ENCODE data around the gene BLOC1S2.
A peak's percentile ranks its signal among the peaks of the same experiment; 100 is the strongest.

- TF ChIP-seq CTCF (IDR thresholded peaks at IDR 0.05) (no peak), POLR2A (IDR thresholded peaks at IDR 0.05) (peak in 1 of 4 donors; percentile 22), POLR2AphosphoS5 (IDR thresholded peaks at IDR 0.05) (no peak), EP300 (IDR thresholded peaks at IDR 0.05) (no peak)
These were observed 4.9 kb upstream of the BLOC1S2 start for GRCh38 chr10:100291356-100291755.

All from upper lobe of left lung (tissue), 4 donors.